CD14-positive monocyte (primary cell): ENCODE results near the gene PAGE1. TPM values are rescaled to one million over a fixed set of nuclear protein-coding genes. Genes with fewer than 3 reads are reported as not detected.

Experiments used
- DNase-seq, 3 donors: peaks; one replicate each; pipeline ENCODE4 v3.0.0-alpha.2; 2011 to 2022
- H2AFZ ChIP-seq: 2 replicates; pipeline ENCODE4 v1.6.0; 2012; ENCODE audit warnings: mild to moderate bottlenecking, low read depth, low read length, inconsistent platforms; ENCODE audit not compliant: insufficient read depth, poor library complexity, severe bottlenecking
- H3K27ac ChIP-seq, 2 donors: 1 replicate in 1 of 2; 2 replicates in 1 of 2; pipeline ENCODE4 v1.5.1; 2012 to 2013; ENCODE audit warnings: low read length in 2 of 2, control low read depth in 1 of 2, inconsistent platforms in 1 of 2, low read depth in 1 of 2, mild to moderate bottlenecking in 1 of 2
- H3K27me3 ChIP-seq, 2 donors: one replicate each; pipeline versions ENCODE4 v1.6.0 to v1.6.1; 2011 to 2013; ENCODE audit warnings: low read length in 2 of 2; ENCODE audit not compliant: control insufficient read depth in 2 of 2, insufficient read depth in 2 of 2
- H3K36me3 ChIP-seq, 2 donors: replicated peaks in 1 of 2; 1 replicate in 1 of 2; 2 replicates in 1 of 2; pipeline versions ENCODE4 v1.5.1 to v1.6.1; 2012 to 2013; ENCODE audit warnings: low read length in 2 of 2, control low read depth in 1 of 2, inconsistent platforms in 1 of 2, mild to moderate bottlenecking in 1 of 2; ENCODE audit not compliant: insufficient read depth in 2 of 2, control insufficient read depth in 1 of 2
- H3K4me1 ChIP-seq, 2 donors: 1 replicate in 1 of 2; 2 replicates in 1 of 2; pipeline versions ENCODE4 v1.5.1 to v1.6.1; 2012 to 2013; ENCODE audit warnings: low read length in 2 of 2, control low read depth in 1 of 2, inconsistent platforms in 1 of 2, mild to moderate bottlenecking in 1 of 2, moderate library complexity in 1 of 2; ENCODE audit not compliant: insufficient read depth in 2 of 2, control insufficient read depth in 1 of 2
- H3K4me2 ChIP-seq: replicated peaks from 2 replicates; pipeline ENCODE3; 2012; ENCODE audit warnings: low read length, moderate library complexity, mild to moderate bottlenecking; ENCODE audit not compliant: poor library complexity, severe bottlenecking; ENCODE audit errors: extremely low read depth
- H3K4me3 ChIP-seq, 3 experiments: fragments of 200-600 bp in 1 of 3; sonication (generic) in 1 of 3; replicated peaks in 1 of 3; 1 replicate in 2 of 3; 2 replicates in 1 of 3; pipeline ENCODE4 v1.5.1; 2011 to 2013; ENCODE audit warnings: low read length in 3 of 3, mild to moderate bottlenecking in 3 of 3, control low read depth in 2 of 3, low read depth in 2 of 3, inconsistent platforms in 1 of 3, moderate library complexity in 1 of 3
- H3K79me2 ChIP-seq: 2 replicates; pipeline ENCODE4 v1.6.0; 2012; ENCODE audit warnings: mild to moderate bottlenecking, control low read depth, inconsistent platforms, low read length, moderate library complexity; ENCODE audit not compliant: insufficient read depth
- H3K9ac ChIP-seq: 2 replicates; pipeline ENCODE4 v1.6.0; 2017; ENCODE audit warnings: low read length, mild to moderate bottlenecking; ENCODE audit not compliant: insufficient read depth, poor library complexity, severe bottlenecking
- H3K9me3 ChIP-seq, 2 donors: replicated peaks in 1 of 2; 1 replicate in 1 of 2; 2 replicates in 1 of 2; pipeline versions ENCODE4 v1.5.1 to v1.6.1; 2012 to 2013; ENCODE audit warnings: low read length in 2 of 2, control low read depth in 1 of 2; ENCODE audit not compliant: control insufficient read depth in 1 of 2, insufficient read depth in 1 of 2
- H4K20me1 ChIP-seq: 2 replicates; pipeline ENCODE4 v1.6.0; 2012; ENCODE audit warnings: mild to moderate bottlenecking, low read length, control low read depth, moderate library complexity; ENCODE audit not compliant: insufficient read depth
- H3K27ac Mint-ChIP-seq, 7 donors: one replicate each; pipeline ENCODE4 v1.8.0; 2020; ENCODE audit warnings: mild to moderate bottlenecking in 7 of 7, mixed read lengths in 7 of 7, moderate library complexity in 6 of 7, inconsistent platforms in 2 of 7
- H3K27me3 Mint-ChIP-seq, 3 donors: one replicate each; pipeline ENCODE4 v1.8.0; 2021 to 2022; ENCODE audit warnings: low read depth in 3 of 3, mild to moderate bottlenecking in 3 of 3, mixed read lengths in 3 of 3, moderate library complexity in 3 of 3, inconsistent platforms in 1 of 3
- H3K36me3 Mint-ChIP-seq, 2 donors: one replicate each; pipeline ENCODE4 v1.8.0; 2020; ENCODE audit warnings: mixed read lengths in 2 of 2, inconsistent platforms in 1 of 2, mild to moderate bottlenecking in 1 of 2
- H3K4me1 Mint-ChIP-seq: one replicate; pipeline ENCODE4 v1.8.0; 2020; ENCODE audit warnings: mild to moderate bottlenecking, mixed read lengths
- H3K4me3 Mint-ChIP-seq, 2 donors: one replicate each; pipeline ENCODE4 v1.8.0; 2020; ENCODE audit warnings: mild to moderate bottlenecking in 2 of 2, mixed read lengths in 2 of 2, moderate library complexity in 1 of 2
- H3K9me3 Mint-ChIP-seq, 7 donors: one replicate each; pipeline ENCODE4 v1.8.0; 2020 to 2022; ENCODE audit warnings: mixed read lengths in 7 of 7, mild to moderate bottlenecking in 6 of 7, moderate library complexity in 6 of 7, inconsistent platforms in 2 of 7
- WGBS: methylation state at CpG from one replicate; pipeline ENCODE4 v1.1.5; 2013; ENCODE audit warnings: missing lambda C conversion rate; ENCODE audit not compliant: insufficient coverage; 5-methylcytosine and 5-hydroxymethylcytosine counted together
- intact Hi-C, 2 donors: fragments of 100-400 bp; cut with micrococcal nuclease; formaldehyde crosslinking; loops; one replicate each; pipeline versions ENCODE4 v1.15.0 to v1.15.1; 2023
- polyA plus RNA-seq, 3 donors: library from polyadenylated mRNA; depleted of rRNA in 1 of 3; unstranded in 2 of 3; stranded (reverse) in 1 of 3; fragments of 300-500 nt in 2 of 3; fragments of >200 nt in 1 of 3; fragmentation: Illumina TruSeq in 2 of 3; gene quantifications; 1 replicate in 2 of 3; 2 replicates in 1 of 3; pipeline ENCODE4 v1.2.3, GENCODE V29; 2012 to 2021
- TF ChIP-seq, protein P1 (sequence below): fragments of 200-600 bp; IDR thresholded peaks from one replicate; pipeline ENCODE4 v1.8.0; 2022; ENCODE audit warnings: antibody characterized with exemption, mild to moderate bottlenecking

Gene PAGE1
- polyA plus RNA-seq, 3 donors = not detected

GRCh38 chrX:49727847-49728246 lies 32.1 kb upstream of the PAGE1 start:
- Histone ChIP-seq H3K36me3 (no peaks in the 10 kb centered on the region), H3K27ac (no peak overlapping the region), H3K9ac (no peak overlapping the region), H3K4me2 (no peak overlapping the region), H3K4me1 (peaks cover 0 to 15% of the 10 kb centered on the region in 2 donors), H3K79me2 (no peaks in the 10 kb centered on the region), H4K20me1 (no peaks in the 10 kb centered on the region), H3K27me3 (no peaks in the 10 kb centered on the region), H3K4me3 (no peak overlapping the region), H3K9me3 (no peaks in the 10 kb centered on the region), H2AFZ (no peak overlapping the region)
- intact Hi-C loops = no loop called here
- DNase-seq = no peak
- Mint-ChIP-seq H3K9me3 (peaks cover 0 to 13% (median 0%) of the 10 kb centered on the region in 7 donors), H3K4me1 (peaks cover 4% of the 10 kb centered on the region), H3K4me3 (no peak overlapping the region), H3K27me3 (peaks cover 0 to 15% (median 4%) of the 10 kb centered on the region in 3 donors), H3K27ac (no peak overlapping the region), H3K36me3 (no peaks in the 10 kb centered on the region)
- WGBS = 95% methylated on average over 7 of the region's 9 CpGs
- TF ChIP-seq, protein P1, sequence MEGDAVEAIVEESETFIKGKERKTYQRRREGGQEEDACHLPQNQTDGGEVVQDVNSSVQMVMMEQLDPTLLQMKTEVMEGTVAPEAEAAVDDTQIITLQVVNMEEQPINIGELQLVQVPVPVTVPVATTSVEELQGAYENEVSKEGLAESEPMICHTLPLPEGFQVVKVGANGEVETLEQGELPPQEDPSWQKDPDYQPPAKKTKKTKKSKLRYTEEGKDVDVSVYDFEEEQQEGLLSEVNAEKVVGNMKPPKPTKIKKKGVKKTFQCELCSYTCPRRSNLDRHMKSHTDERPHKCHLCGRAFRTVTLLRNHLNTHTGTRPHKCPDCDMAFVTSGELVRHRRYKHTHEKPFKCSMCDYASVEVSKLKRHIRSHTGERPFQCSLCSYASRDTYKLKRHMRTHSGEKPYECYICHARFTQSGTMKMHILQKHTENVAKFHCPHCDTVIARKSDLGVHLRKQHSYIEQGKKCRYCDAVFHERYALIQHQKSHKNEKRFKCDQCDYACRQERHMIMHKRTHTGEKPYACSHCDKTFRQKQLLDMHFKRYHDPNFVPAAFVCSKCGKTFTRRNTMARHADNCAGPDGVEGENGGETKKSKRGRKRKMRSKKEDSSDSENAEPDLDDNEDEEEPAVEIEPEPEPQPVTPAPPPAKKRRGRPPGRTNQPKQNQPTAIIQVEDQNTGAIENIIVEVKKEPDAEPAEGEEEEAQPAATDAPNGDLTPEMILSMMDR = no peak

GRCh38 chrX:49726966-49727365 lies 31.2 kb upstream of the PAGE1 start:
- no peak overlapping the region for H2AFZ ChIP-seq
- DNase-seq = no peak
- H3K27ac Mint-ChIP-seq = no peak overlapping the region

More at GRCh38 chrX:49726966-49727365, 31.2 kb upstream of the PAGE1 start:
- Mint-ChIP-seq H3K4me1 (peaks cover 4% of the 10 kb centered on the region), H3K4me3 (no peak overlapping the region), H3K36me3 (no peaks in the 10 kb centered on the region), H3K27me3 (peaks cover 0 to 18% (median 4%) of the 10 kb centered on the region in 3 donors), H3K9me3 (peaks cover 0 to 13% (median 2%) of the 10 kb centered on the region in 7 donors)
- Histone ChIP-seq H3K27me3 (no peaks in the 10 kb centered on the region), H3K4me2 (no peak overlapping the region), H3K9me3 (no peaks in the 10 kb centered on the region), H3K9ac (no peak overlapping the region), H3K27ac (no peak overlapping the region), H3K4me1 (peaks cover 0 to 15% of the 10 kb centered on the region in 2 donors), H4K20me1 (no peaks in the 10 kb centered on the region), H3K79me2 (no peaks in the 10 kb centered on the region), H3K4me3 (no peak overlapping the region), H3K36me3 (no peaks in the 10 kb centered on the region)
- WGBS = no CpG with 5 or more reads among the region's 5 CpGs
- TF ChIP-seq, protein P1 = no peak
- intact Hi-C loops = no loop called here
